Suppressor macrophage treated with lipopolysaccharide for 4 hours (primary cell): ENCODE data around the gene ATL3.
"Not testable (repeated sequence)": the region's sequence is repeated elsewhere in the genome, so short reads cannot be mapped to it uniquely, and the experiment has no call there.

ENCODE experiments used
- DNase-seq: peaks from one replicate; pipeline ENCODE4 v3.0.0-alpha.2; 2020

Gene ATL3

DNA sequence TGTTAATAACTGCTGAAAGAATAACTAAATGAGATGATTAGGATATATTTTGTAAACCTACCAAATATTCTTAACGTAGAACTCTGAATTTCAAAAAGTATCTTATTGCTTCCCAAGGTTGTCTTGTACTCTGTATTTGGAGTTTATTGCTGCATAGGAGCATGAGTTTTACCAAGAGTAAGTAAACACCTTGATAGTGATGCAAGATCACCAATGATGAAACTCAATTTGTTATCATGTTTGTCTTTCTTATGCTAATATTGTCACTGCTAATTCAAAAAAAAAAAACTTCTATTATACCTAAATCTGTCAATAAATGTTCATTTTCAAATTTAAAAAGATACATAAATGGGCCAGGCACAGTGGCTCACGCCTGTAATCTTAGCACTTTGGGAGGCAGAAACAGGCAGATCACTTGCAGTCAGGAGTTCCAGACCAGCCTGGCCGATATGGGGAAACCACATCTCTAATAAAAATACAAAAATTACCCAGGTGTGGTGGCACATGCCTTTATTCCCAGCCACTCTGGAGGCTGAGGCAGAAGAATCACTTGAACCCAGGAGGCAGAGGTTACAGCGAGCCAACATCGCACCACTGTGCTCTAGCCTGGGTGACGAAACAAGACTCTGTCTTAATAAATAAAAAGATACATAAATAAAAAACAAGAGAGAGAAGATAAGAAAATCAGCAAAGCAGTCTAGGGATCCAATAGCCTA lies 84.6 kb downstream of the ATL3 start:
- no peak for DNase-seq

DNA sequence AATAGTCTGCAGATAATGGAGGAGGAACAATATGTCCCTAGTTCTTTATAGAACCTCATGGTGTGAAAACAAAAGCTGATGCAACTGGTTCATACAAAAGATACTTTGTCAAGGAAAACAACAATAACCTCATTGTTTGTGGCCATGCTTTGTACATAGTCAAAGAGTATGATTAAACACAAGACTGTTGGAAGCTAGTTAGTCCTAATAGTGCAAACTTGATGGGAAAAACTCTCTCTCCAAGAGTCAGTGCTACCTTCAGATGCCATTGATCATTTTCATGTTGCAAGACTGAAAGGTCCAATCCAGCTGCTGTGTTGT lies 87.9 kb downstream of the ATL3 start:
- no peak for DNase-seq

DNA sequence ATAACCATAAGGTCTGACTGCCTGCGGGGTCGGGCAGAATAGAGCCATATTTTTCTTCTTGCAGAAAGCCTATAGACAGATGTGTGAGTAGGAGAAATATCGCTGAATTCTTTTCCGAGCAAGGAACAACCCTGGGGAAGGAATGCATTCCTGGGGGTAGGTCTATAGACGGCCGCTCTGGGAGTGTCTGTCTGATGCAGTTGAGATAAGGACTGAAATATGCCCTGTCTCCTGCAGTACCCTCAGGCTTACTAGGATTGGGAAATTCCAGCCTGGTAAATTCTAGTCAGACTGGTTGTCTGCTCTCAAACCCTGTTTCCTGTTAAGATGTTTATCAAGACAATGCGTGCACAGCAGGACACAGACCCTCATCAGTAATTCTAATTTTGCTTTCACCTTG lies 90.0 kb downstream of the ATL3 start:
- DNase-seq = not testable (repeated sequence)

DNA sequence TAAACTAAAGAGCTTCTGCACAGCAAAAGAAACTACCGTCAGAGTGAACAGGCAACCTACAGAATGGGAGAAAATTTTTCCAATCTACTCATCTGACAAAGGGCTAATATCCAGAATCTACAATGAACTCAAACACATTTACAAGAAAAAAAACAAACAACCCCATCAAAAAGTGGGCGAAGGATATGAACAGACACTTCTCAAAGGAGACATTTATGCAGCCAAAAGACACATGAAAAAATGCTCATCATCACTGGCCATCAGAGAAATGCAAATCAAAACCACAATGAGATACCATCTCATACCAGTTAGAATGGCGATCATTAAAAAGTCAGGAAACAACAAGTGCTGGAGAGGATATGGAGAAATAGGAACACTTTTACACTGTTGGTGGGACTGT lies 92.3 kb downstream of the ATL3 start:
- DNase-seq = not testable (repeated sequence)

DNA sequence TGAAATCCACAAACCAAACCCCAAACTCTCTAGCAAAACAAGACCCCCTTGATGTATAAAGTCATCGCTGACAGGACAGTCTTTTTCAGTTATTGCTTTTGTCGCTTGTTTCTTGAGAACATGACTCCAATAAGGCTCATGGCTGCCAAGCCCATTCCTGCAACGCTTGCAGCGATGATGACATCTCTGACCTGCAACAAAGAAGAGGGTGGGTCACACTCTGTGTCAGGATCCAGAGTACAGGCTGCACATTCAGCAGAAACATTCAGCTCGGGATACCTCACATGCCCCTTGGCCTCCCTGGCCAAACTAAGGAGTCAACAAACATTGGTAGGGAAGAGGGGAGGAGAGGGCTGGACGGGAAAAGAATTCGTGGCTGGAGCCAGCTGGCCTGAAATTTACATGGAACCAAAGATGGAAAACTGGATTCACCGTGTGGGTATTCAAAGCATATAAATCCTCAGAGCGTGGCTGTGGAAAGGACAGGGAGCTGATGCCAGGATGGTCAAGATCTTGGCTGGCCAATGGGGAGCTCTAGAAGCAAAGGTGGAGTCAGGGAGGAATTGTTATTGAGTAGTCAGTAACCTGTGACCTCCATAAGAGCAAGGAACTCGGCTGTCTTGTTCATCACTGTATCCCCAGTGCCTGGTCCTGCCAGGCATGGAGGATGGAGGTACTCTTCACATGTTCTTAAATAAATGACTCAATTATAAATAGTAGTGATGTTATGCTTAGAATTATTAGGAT lies 96.1 kb downstream of the ATL3 start:
- DNase-seq = no peak
